Measurements from ENCODE around the gene HRCT1.
A peak's percentile ranks its signal among the peaks of the same experiment; 100 is the strongest.
"Not testable (repeated sequence)": the region's sequence is repeated elsewhere in the genome, so short reads cannot be mapped to it uniquely, and the experiment has no call there.

HRCT1 gene

GRCh38 chr9:35897376-35898099, 8.5 kb upstream of the HRCT1 start:
- DNase-seq = not testable (repeated sequence)

- DNase-seq = no peak
These were observed 7.7 kb upstream of the HRCT1 start for GRCh38 chr9:35898337-35898736.

- DNase-seq = no peak
These were observed 7.0 kb upstream of the HRCT1 start for GRCh38 chr9:35899021-35899420.

- peak; percentile 63 for DNase-seq
These were observed 3.0 kb upstream of the HRCT1 start for GRCh38 chr9:35903049-35903448.

- no peak for DNase-seq
These were observed 1.7 kb upstream of the HRCT1 start for GRCh38 chr9:35904338-35904737.

- no peak for DNase-seq
These were observed 786 bp upstream of the HRCT1 start for GRCh38 chr9:35905051-35905781.

- DNase-seq = no peak
These were observed 1.1 kb downstream of the HRCT1 start for GRCh38 chr9:35906923-35907699.

GRCh38 chr9:35907711-35908503, 1.9 kb downstream of the HRCT1 start:
- DNase-seq = peak; percentile 68

- peak; percentile 51 for DNase-seq
These were observed 2.6 kb downstream of the HRCT1 start for GRCh38 chr9:35908504-35909125.

- DNase-seq = no peak
These were observed 3.3 kb downstream of the HRCT1 start, which contains the start of gene SPAAR for GRCh38 chr9:35909274-35909673. TSS of gene SPAAR (plus strand) at chr9:35909490. CDS start at chr9:35910464, 974 bp downstream.

GRCh38 chr9:35909687-35910612, 3.9 kb downstream of the HRCT1 start:
- no peak for DNase-seq

GRCh38 chr9:35910613-35911359, 4.8 kb downstream of the HRCT1 start:
- DNase-seq = peak; percentile 73

- DNase-seq = no peak
These were observed 5.7 kb downstream of the HRCT1 start for GRCh38 chr9:35911690-35912089.

- DNase-seq = no peak
These were observed 6.9 kb downstream of the HRCT1 start for GRCh38 chr9:35912791-35913400.

GRCh38 chr9:35913429-35913828, 7.4 kb downstream of the HRCT1 start:
- not testable (repeated sequence) for DNase-seq

GRCh38 chr9:35914301-35914807, 8.4 kb downstream of the HRCT1 start:
- DNase-seq = no peak

- no peak for DNase-seq
These were observed 9.8 kb downstream of the HRCT1 start for GRCh38 chr9:35915681-35916294.

- DNase-seq = no peak
These were observed 11.3 kb downstream of the HRCT1 start for GRCh38 chr9:35917261-35917660.

- no peak for DNase-seq
These were observed 12.8 kb downstream of the HRCT1 start for GRCh38 chr9:35918780-35919179.

All from NCI-H1694 (cell line).